Subcutaneous abdominal adipose tissue (tissue), 5 donors: ENCODE results near the gene NR1I3.

Source experiments
- H3K27ac ChIP-seq: one replicate; pipeline ENCODE4 v1.7.0; 2013; ENCODE audit warnings: low read depth, mild to moderate bottlenecking, inconsistent platforms, low read length, moderate library complexity
- H3K27me3 ChIP-seq, 5 donors: one replicate each; pipeline ENCODE4 v1.7.0; 2013; ENCODE audit warnings: low read length in 5 of 5, inconsistent platforms in 1 of 5; ENCODE audit not compliant: control insufficient read depth in 5 of 5, insufficient read depth in 4 of 5
- H3K36me3 ChIP-seq, 5 donors: one replicate each; pipeline ENCODE4 v1.7.0; 2013; ENCODE audit warnings: low read length in 5 of 5; ENCODE audit not compliant: control insufficient read depth in 5 of 5, insufficient read depth in 5 of 5
- H3K4me1 ChIP-seq, 5 donors: one replicate each; pipeline ENCODE4 v1.7.0; 2013; ENCODE audit warnings: low read length in 5 of 5, mild to moderate bottlenecking in 3 of 5, moderate library complexity in 1 of 5; ENCODE audit not compliant: control insufficient read depth in 5 of 5, insufficient read depth in 5 of 5
- H3K4me3 ChIP-seq, 5 donors: one replicate each; pipeline ENCODE4 v1.7.0; 2013; ENCODE audit warnings: low read length in 5 of 5, low read depth in 1 of 5
- H3K9ac ChIP-seq, 5 donors: one replicate each; pipeline ENCODE4 v1.7.0; 2013; ENCODE audit warnings: low read length in 5 of 5, mild to moderate bottlenecking in 4 of 5, moderate library complexity in 3 of 5
- H3K9me3 ChIP-seq, 5 donors: one replicate each; pipeline ENCODE4 v1.7.0; 2013; ENCODE audit warnings: low read length in 5 of 5; ENCODE audit not compliant: control insufficient read depth in 5 of 5
- donor health status: healthy.
- donor health status: healthy.
- donor health status: healthy.
- donor health status: healthy.
- donor health status: healthy.

NR1I3 gene

GRCh38 chr1:161206411-161207140, 31.4 kb downstream of the NR1I3 start:
- H3K9ac ChIP-seq, result peak overlapping the region in 1 of 5 donors; percentile 21
- no peak overlapping the region for H3K4me3 ChIP-seq
- H3K36me3 ChIP-seq, result peaks cover 16 to 68% (median 41%) of the 10 kb centered on the region in 5 donors
- peak overlapping the region; percentile 39 for H3K27ac ChIP-seq
- H3K27me3 ChIP-seq, result no peaks in the 10 kb centered on the region
- H3K4me1 ChIP-seq, result peaks cover 8 to 42% (median 21%) of the 10 kb centered on the region in 5 donors
- H3K9me3 ChIP-seq, result no peaks in the 10 kb centered on the region

- Histone ChIP-seq H3K4me3 (peak within 1 kb of the TSS; percentile 86 to 97 (median 93)), H3K27ac (peak within 1 kb of the TSS; percentile 100), H3K9me3 (no peaks in the 10 kb centered on the region), H3K9ac (peak within 1 kb of the TSS; percentile 86 to 94 (median 93)), H3K4me1 (peaks cover 42 to 78% (median 62%) of the 10 kb centered on the region in 5 donors), H3K36me3 (peaks cover 7 to 30% (median 12%) of the 10 kb centered on the region in 5 donors), H3K27me3 (peaks cover 0 to 9% (median 0%) of the 10 kb centered on the region in 5 donors)
Measured at GRCh38 chr1:161201836-161202712, 35.9 kb downstream of the NR1I3 start, which contains the start of gene NDUFS2. NDUFS2 (plus strand) TSS chr1:161202367; CDS start chr1:161202386, 19 bp downstream.

GRCh38 chr1:161200992-161201835, 36.8 kb downstream of the NR1I3 start:
- H3K9ac ChIP-seq, result peak overlapping the region; percentile 86 to 94 (median 93)
- no peaks in the 10 kb centered on the region for H3K9me3 ChIP-seq
- H3K36me3 ChIP-seq, result peaks cover 3 to 25% (median 7%) of the 10 kb centered on the region in 5 donors
- H3K4me3 ChIP-seq, result peak overlapping the region; percentile 74 to 97 (median 93)
- H3K4me1 ChIP-seq, result peaks cover 46 to 78% (median 71%) of the 10 kb centered on the region in 5 donors
- peaks cover 0 to 9% (median 0%) of the 10 kb centered on the region in 5 donors for H3K27me3 ChIP-seq
- H3K27ac ChIP-seq, result peak overlapping the region; percentile 100

- peaks cover 4 to 25% (median 10%) of the 10 kb centered on the region in 5 donors for H3K36me3 ChIP-seq
- peak overlapping the region; percentile 100 for H3K27ac ChIP-seq
- H3K27me3 ChIP-seq, result peaks cover 0 to 9% (median 0%) of the 10 kb centered on the region in 5 donors
- peaks cover 48 to 84% (median 78%) of the 10 kb centered on the region in 5 donors for H3K4me1 ChIP-seq
- H3K9me3 ChIP-seq, result no peaks in the 10 kb centered on the region
- peak overlapping the region; percentile 74 to 97 (median 93) for H3K4me3 ChIP-seq
- H3K9ac ChIP-seq, result peak overlapping the region; percentile 86 to 94 (median 93)
Measured at GRCh38 chr1:161200421-161200991, 37.5 kb downstream of the NR1I3 start.

GRCh38 chr1:161199506-161200139, 38.4 kb downstream of the NR1I3 start:
- Histone ChIP-seq H3K9me3 (no peaks in the 10 kb centered on the region), H3K27ac (peak overlapping the region; percentile 100), H3K9ac (peak overlapping the region; percentile 81 to 94 (median 92)), H3K27me3 (peaks cover 0 to 9% (median 0%) of the 10 kb centered on the region in 5 donors), H3K4me1 (peaks cover 54 to 88% (median 87%) of the 10 kb centered on the region in 5 donors), H3K36me3 (peaks cover 4 to 33% (median 19%) of the 10 kb centered on the region in 5 donors), H3K4me3 (peak overlapping the region in 1 of 5 donors; percentile 85)

- Histone ChIP-seq H3K36me3 (peaks cover 0 to 36% (median 19%) of the 10 kb centered on the region in 5 donors), H3K4me3 (peak within 1 kb of the TSS; percentile 56 to 85 (median 74)), H3K27me3 (peaks cover 0 to 9% (median 0%) of the 10 kb centered on the region in 5 donors), H3K9ac (peak within 1 kb of the TSS; percentile 81 to 94 (median 92)), H3K9me3 (no peaks in the 10 kb centered on the region), H3K27ac (peak within 1 kb of the TSS; percentile 100), H3K4me1 (peaks cover 58 to 95% (median 94%) of the 10 kb centered on the region in 5 donors)
Measured at GRCh38 chr1:161198897-161199431, 39.0 kb downstream of the NR1I3 start, which contains the start of gene ADAMTS4. ADAMTS4 (minus strand) TSS chr1:161199054; CDS start chr1:161198627, 427 bp downstream.

GRCh38 chr1:161198194-161198896, 39.7 kb downstream of the NR1I3 start:
- H3K9me3 ChIP-seq, result no peaks in the 10 kb centered on the region
- H3K4me3 ChIP-seq, result peak overlapping the region; percentile 56 to 85 (median 74)
- peak overlapping the region; percentile 100 for H3K27ac ChIP-seq
- peak overlapping the region; percentile 81 to 94 (median 87) for H3K9ac ChIP-seq
- peaks cover 0 to 9% (median 0%) of the 10 kb centered on the region in 5 donors for H3K27me3 ChIP-seq
- peaks cover 62 to 96% (median 96%) of the 10 kb centered on the region in 5 donors for H3K4me1 ChIP-seq
- H3K36me3 ChIP-seq, result peaks cover 0 to 37% (median 21%) of the 10 kb centered on the region in 5 donors

- Histone ChIP-seq H3K4me1 (peaks cover 67 to 96% (median 96%) of the 10 kb centered on the region in 5 donors), H3K4me3 (peak overlapping the region; percentile 56 to 85 (median 74)), H3K9ac (peak overlapping the region; percentile 81 to 94 (median 87))
Measured at GRCh38 chr1:161197560-161198193, 40.3 kb downstream of the NR1I3 start.

More at GRCh38 chr1:161197560-161198193, 40.3 kb downstream of the NR1I3 start:
- no peaks in the 10 kb centered on the region for H3K9me3 ChIP-seq
- peaks cover 0 to 9% (median 0%) of the 10 kb centered on the region in 5 donors for H3K27me3 ChIP-seq
- peak overlapping the region; percentile 100 for H3K27ac ChIP-seq
- peaks cover 0 to 43% (median 23%) of the 10 kb centered on the region in 5 donors for H3K36me3 ChIP-seq
